Astrocyte of the hippocampus (primary cell): Measurements from ENCODE around the gene MAMDC2.
"Not testable (repeated sequence)": the region's sequence is repeated elsewhere in the genome, so short reads cannot be mapped to it uniquely, and the experiment has no call there.

Source experiments
- DNase-seq: peaks from one replicate; pipeline ENCODE4 v3.0.0; 2011; ENCODE audit warnings: low read depth, low spot score

MAMDC2 gene

DNA sequence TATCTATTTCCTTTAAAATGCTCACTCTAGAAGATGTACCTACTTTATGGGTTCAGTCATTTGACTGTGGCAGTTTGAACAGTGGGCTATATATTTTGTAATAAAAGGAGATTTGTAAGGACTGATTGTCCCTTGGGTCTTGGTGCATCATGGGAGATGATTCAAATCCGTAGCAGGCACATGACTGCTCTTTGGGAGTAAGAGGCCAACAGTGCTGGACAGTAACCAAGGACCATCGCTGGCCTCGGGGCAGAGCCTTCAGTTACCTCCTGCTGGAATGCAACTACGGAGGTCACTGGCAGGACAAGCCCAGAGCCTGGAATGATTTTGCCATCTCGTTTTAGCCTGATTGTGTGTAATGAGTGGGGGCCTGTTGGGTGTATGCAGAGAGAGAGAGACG, 7.0 kb upstream of the MAMDC2 start:
- DNase-seq, result no peak

DNA sequence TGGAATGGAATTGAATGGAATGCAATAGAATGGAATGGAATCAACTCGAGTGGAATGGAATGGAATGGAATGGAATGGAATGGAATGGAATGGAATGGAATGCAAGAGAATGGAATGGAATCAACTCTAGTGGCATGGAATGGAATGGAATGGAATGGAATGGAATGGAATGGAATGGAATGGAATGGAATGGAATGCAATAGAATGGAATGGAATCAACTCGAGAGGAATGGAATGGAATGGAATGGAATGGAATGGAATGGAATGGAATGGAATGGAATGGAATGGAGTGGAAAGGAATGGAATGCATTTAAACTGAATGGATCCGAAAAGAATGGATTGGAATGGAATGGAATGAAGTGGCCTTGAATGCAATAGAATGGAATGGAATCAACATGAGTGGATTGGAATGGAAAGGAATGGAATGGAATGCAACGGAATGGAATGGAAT, 5.5 kb upstream of the MAMDC2 start:
- DNase-seq, result not testable (repeated sequence)

DNA sequence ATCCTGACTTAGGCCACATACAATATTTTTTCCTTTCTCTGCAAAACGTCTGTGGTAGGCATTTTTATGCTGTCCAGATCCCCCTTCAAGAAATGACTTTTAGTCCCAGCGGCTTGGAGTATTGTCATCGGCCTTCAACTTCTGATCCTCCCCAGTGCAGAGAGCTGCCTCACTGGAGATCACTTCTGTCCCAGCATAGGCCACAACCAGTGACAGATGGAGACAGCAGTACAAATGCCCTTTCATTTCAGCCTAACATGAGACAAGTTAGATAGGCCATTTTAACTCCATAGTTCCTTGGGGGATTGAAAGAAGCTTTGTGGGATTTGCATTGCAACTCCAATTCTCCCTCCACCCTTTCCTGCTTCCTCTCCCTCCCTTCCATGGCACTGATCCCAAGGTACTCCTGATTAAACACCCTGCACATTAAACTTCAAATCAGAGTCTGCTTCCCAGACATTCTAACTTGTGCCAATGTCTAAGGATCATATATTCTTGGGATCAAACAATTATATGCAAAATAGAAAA, 3.2 kb upstream of the MAMDC2 start:
- DNase-seq, result no peak

DNA sequence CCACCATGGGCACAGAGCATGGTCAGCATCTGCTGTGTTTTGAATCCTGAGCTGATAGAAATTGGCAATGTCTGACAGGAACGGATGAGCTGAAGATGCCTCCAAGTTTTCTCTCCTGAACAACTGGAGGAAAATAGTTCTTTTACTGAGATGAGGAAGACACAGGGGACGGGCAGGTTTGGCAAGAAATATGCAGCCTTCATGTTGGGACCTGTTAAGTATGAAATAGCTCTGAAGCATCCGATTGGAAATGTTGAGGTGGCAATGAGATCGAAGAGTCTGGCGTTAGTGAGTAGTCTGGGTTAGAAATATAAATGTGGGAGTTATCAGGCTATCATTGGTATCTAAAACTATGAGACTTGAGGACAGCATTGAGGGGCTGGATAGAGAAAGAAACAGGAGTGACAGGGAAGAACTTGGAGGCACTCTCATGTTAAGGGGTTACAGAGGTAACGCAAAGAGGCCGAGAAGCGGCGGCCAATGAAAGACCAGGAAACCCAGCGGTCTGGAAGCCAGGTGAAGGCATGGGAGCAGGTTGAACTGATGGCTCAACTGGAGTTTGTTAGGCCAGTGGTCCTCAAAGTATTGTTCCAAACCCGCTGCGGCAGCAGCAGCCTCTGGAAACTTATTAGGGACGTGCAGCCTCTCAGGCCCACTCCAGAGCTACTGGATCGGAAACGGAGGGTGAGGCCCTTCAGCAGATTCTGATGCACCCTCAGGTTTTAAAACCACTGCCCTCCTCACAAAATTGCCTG, 1.0 kb upstream of the MAMDC2 start:
- no peak for DNase-seq

DNA sequence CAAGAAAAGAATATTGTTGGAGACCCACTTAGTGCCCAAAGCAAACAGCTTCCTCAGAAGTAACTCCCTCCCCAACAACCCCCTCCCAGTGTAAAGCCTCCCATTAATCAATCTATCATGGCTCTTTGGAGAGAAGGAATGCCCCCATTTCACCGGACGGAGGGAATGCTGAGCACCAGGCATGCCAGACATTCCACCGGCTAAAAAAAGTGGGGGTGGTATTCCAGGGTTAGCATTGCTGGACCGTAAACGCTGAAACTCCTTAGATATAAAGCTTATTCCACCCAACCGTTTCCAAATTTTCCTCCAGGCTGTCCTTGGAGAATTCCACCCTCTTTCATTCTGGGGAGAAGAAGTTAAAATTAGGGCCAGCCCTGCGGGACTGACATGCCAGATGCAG, 363 bp upstream of the MAMDC2 start:
- DNase-seq, result peak; percentile 77

DNA sequence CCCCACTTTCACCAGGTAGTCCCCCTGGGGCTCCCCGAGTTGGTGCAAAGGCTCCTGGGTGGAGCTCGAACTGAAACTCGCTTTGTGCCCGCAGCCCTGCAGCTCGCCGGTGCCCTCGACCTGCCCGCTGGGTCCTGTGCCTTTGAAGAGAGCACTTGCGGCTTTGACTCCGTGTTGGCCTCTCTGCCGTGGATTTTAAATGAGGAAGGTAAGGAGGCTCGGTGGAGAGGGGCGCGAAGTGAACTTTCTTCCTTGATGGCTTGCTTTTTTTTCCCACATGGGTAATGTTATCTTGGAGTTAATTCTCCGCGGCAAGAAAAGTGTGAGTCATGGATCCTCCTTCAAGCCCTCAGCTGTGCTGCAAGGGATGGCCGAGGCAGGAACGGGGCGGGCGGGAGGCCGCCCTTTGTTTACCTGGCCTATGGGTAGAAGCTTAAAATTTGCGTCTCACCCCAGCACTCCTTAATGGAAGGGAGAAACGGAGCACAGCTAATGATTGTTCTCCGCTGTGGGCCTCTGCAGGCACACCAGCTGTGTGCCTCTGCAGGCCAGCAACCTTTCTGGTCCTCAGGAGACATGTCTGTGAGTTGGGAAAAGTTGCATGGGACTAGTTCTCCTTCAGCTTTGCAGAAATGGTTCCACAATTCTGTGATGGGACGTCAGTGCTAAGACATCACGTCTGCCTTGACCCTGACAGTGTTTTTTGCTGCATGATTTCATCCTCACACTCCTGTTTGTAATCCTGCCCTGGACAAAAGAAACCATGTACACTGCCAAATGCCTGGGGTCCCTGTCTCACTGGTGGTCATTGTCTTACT, 1.1 kb downstream of the MAMDC2 start:
- peak; percentile 75 for DNase-seq

DNA sequence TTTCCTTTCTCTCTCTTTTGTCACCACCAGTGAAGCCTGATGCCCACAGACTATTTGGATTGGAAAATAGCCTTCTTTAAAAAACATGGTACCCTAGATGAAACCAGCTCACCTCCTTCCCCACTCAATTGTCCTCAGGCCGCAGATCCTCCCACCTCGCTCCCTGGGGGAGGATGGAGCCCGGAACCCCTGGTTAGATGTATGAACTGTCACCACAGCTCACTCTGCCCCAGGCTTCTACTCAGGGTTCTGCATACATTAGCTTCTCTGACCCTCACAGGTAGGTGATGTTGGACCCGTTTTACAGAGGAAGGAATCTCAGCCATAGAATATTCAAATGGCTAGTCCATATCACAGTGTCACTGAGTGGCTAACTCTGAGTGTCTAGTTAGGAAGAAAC, 1.8 kb downstream of the MAMDC2 start:
- no peak for DNase-seq

DNA sequence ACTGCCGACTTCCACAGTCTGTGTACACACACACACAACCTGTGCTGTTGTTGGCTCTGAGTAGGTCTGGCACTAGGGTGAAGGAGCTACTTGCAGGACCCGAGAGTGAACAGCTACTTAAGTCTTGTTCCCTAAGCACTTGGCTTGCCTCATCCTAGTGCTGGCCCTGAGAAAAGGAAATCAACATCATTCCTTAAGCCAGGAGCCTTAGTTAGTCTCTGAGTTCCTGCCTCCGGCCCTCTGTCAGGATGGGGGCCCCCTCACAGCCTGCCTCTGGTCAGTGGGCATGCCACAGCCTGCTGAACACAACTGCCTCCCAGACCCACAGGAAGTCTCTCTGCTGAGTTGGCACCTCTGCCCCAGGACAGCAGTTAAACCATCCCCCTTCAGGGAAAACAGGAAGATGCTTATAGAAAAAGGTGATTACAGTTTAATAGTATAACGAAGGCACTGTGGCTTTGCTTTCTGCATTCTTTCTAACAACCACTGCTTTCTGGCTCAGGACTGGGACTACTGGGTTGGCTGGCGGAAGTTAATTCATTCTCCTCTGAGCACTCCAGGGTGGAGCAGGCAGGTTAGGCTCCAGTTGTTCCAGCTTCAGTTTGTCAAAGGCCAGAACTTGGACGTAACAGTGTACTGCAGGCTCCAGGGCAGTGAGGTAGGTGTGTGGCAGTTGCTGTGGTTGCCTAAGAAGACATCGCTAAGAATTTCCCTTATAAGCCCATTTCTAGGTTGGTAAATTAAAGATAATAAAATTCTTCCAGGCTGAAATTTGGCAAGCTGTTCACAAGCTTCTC, 2.8 kb downstream of the MAMDC2 start:
- peak; percentile 52 for DNase-seq

DNA sequence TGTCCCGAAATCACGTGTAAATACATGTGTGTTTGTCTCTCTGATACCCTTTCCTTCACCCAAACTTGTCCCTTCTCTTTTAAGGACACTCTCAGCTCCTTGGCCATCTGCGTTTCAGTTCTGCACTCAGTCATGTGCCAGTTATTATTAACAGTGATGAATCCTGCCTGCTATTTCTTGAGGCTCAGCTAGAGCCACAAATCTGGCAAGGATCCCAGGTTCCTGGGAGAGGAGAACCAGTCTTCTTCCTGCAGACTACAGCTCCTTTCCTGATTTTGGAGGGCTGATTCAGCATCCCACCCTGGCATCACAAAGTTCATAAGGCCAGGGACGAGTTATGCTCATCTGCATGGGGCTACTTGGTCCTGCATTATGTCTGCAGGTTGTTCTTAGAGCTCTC, 5.6 kb downstream of the MAMDC2 start:
- DNase-seq, result peak; percentile 82

DNA sequence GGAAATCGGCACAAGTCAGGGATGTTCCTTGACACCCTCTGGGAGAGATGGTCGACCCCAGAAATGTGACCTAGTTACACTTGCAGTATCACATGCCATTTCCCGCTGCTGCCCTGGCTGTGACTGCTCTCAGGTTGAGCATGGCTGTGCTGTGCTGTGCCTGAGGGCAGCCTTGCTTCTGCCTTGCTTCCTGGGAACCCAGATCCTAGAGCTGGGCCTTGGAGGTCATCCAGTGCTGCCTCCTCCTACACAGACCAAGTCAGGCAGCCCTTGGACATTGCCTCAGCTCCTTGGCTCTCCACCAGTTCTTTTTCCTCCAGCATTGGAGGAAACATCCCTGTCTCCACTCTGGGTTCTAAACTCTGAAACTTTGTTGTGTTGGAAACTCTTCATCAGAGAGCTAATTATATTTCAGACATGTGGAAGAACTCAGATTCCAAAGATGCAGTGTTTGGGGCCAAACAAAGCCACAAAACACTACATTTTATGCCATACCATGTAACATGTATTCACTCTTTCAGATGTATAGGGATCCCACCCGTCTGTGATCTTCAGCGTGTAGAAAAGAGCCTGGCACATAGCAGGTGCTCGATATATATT, 6.1 kb downstream of the MAMDC2 start:
- DNase-seq, result peak; percentile 31

DNA sequence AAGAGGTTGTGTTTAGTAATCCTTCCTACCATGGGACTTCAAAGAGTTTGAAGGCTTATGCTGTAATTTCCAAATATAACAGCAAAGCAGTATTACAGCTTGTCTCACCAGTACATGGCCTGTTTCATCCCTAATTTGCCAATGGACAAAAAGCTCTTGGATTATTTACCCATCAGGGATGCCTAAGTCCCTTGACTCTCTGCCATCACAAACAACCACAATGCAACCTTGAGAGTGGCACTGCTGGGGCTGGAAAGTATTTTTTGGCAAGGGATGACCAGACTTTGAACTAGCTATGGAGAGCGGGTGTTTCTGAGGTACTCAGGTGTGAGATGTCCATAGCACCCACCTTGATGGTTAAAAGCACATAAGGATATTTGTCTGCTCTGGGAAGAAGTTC, 9.1 kb downstream of the MAMDC2 start:
- DNase-seq, result peak; percentile 35

DNA sequence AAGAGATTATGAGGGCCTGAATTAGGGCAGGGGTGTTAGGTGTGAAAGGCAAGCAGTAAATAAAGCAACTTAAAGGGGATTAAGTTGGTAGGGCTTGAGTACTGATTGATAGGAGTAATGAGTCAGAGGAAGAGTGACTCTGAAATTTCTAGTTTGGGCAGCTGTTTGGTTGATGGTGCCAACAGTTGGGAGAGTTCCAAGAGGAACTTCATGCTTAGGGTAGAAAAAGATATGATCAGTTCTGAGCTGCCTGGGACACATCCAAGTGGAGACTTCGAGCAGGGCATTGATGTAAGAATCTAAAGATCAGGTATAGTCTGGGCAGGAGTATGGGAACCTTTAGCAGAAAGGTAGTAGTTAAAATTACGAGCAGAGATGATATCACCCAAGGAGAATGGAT, 10.2 kb downstream of the MAMDC2 start:
- DNase-seq, result peak; percentile 49

DNA sequence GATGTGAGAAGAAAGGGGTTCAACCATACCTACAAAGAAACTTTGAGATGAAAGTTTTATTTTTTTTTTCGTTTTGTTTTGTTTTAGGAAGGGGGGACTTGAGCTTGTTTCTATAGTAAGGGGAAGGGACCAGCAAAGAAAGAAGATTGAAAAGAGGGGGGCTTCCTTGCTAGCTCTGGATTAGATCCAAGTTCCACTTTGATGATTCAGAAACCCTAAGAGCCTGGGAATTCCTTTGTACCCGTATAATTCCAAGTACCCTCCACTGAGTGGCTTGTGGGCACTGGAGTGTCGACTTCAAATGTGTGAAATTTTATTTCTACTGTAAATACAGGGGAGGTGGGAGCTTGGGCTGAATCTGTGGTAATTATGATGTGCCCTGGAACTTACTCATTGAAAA, 10.9 kb downstream of the MAMDC2 start:
- peak; percentile 53 for DNase-seq

DNA sequence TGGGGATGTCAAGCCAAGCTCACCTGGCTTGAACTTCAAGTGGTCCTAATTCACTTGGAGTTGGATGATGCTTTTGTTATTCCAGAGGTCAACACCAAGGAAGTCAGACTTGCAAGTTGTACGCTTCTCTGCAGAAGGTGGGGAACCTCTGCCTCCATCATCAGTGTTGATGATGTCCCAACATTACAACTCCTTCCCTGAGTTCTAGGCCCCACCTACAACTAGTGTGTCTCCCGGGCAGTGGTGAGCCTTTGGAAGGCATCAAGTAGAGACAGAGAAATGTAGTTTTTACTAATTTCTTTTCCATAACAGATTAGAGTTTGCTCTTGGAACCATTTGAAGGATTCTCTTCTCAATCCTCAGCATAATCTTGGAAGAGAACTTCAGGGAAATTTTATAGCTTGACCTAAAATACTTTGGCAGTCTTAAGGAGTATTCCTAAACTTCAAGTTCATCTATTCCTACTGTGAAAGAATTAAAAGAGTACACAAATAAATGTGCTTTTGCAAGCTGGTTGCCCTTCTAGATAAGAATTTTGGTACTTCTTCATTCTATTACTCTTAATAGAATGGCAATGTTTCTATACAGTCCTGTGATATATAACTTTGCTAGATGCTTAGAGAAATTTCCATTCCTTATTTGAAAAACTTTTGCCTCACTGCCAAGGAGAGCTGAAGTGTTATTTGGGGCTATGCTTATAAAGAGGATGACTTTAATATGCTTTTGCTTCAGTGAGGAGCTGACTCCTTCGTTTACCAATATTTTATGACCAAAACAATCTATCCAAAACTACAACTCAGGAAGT, 12.0 kb downstream of the MAMDC2 start:
- DNase-seq, result no peak

DNA sequence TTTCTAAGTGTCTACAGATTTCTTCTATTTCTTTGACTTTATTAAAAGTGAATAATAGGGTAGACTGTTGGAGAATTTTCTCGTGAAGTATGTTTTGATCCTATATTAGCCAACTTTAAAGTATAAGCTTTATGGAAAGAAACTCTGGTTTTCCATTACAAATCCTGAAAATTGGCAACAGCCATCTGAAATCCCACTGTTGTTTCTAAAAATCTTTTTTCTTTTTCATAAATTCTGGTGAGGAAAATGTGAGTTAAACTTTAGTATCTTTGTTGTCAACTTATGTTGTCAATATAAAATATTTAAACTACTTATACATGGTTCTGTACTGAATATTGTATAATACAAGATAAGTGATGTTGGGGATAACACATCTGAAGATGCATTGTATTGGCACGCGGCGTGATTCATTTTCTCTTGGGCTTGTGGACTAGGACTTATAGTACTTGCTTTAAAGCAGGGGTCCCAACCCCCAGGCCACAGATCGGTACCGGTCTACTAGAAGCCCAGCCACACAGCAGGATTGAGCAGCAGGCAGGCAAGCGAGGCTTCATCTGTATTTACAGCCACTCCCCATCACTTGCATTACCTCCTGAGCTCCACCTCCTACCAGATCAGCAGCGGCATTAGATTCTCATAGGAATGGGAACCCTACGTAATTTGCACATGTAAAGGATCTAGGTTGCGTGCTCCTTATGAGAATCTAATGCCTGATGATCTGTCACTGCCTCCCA, 12.7 kb downstream of the MAMDC2 start:
- no peak for DNase-seq

DNA sequence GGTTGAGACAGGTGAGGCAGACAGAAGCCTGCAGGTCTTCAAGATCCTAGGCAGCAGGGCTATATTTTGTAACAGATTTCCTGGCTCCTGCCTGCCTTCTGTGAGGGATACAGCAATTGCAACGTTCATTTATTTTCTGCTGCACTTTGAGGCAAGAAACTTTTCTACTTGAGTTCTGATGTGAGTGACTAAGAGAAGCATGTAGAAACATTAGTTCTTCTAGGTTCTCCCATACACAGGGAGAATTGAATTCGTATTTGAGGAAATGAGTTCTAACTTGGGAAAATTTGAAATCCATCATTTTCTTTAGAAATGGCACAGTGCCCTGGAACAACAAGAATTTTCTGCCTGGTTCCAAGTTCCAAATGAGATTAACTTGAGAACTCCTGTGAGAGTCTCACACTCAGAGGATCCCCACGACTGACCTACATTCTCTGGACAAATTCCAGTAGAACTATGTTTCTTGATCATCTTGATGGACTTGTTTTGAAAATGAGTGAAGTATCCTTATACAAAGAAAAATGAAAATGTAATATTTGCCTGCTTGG, 15.0 kb downstream of the MAMDC2 start:
- no peak for DNase-seq

DNA sequence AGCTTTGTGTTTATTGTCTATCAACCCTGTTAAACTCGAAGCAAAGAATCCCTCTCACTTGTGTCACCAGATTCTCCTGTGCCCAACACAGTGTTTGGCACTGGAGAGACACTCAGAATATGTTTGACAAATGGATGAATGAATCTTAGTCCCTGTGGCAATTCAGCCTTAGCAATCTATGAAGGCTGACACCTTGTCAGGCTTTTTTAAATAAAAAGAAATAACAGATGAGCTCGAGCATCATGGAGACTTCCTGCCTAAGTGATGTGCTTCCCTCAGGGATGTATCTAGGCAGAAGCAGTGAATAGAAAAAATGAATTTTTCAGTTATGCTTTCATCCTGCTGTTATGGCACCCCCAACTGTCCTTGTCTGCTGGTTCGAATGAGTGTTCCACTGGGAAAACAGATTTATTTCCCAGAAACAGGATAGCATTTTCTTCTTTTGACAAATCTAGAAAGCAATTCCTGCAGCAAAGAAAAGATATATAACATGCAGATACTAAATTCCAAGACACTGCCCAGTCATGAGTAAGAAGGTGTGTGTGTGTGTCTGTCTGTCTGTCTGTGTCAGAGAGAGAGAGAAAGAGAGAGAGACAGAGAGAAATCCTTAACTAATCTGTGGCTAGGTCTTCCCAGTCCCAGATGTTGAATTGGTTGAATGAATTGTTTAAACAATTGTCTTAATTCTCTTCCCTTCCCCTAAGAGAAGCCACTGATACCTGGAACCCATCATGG, 16.7 kb downstream of the MAMDC2 start:
- DNase-seq, result no peak

DNA sequence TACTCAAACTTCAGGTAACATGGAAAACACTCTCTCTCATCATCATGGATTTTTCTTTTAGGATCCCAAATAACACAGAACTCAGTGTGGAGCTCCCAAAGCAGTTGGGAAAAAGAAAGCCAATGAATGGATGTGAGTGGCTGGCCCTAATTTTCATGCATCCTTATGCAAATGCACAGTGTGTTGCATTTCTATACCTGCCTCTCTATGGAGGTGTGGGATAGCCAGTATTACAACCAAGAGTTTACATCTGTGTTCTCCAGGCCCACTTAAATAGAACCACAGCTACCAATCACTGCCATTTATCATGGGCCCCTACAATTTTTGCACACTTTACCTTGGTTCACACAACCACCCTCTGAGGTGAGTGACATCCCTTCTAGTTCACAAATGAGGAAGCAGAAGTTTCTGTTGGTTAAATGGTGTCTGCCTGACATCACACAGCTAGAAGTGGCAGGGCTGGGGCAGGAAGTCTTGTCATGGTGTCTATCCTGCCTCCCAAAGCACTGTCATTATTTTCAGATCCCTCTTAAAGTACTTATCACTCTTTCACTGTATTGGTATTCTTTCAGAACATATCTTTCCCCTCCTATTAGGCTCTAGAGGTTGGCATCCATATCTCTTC, 17.3 kb downstream of the MAMDC2 start:
- DNase-seq, result no peak

DNA sequence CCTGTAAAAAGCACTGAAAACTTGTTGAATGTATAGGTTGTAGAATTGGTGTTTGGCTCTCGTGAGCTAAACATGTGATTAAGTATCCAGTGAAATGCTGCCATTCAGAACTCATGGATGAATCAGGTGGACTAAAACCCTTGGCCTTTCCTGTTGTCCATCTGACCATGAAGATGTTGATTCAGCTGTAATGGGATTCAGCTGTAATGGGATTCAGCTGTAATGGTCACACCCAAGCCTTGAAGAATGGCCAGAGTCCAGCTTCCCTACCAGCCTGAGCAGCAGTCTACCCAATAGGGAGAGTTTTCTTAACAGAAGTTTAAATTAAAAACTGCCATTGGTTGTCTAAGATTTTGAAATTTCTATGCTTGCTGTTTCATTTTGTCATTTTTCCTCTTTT, 18.1 kb downstream of the MAMDC2 start:
- DNase-seq, result no peak
